ENCODE data around the gene CNOT1.
"Not testable (repeated sequence)": the region's sequence is repeated elsewhere in the genome, so short reads cannot be mapped to it uniquely, and the experiment has no call there.

CNOT1 gene

DNA sequence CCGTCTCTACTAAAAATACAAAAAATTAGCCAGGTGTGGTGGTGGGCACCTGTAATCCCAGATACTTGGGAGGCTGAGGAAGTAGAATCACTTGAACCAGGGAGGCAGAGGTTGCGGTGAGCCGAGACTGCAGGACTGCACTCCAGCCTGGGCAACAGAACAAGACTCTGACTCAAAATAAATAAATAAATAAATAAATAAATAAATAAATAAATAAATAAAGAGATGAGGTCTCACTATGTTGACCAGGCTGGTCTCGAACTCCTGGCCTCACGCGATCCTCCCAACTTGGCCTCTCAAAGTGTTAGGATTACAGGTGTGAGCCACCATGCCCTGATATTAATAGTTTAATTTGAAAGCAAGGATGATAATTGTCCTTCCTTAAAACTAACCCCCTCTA lies 7.4 kb upstream of the CNOT1 start:
- not testable (repeated sequence) for DNase-seq

DNA sequence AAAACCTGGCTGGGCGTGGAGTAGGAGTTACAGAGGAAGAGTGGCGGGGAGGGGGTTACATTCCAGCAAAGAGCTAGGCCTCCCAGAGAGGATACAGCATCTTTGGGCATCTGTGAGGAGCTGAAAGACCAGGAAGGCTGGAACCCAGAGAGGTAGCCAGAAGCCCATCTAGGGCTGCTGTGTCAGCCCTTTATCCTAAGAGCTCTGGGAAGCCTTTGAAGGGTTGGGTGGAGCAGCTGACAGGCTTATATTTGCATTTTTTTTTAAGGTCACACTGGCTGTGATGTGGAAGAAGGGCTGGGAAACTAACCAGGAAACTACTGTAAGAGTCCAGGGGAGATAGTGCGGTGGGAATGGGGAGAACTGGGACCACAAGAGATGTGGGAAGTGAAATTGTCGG lies 6.8 kb upstream of the CNOT1 start:
- no peak for DNase-seq

DNA sequence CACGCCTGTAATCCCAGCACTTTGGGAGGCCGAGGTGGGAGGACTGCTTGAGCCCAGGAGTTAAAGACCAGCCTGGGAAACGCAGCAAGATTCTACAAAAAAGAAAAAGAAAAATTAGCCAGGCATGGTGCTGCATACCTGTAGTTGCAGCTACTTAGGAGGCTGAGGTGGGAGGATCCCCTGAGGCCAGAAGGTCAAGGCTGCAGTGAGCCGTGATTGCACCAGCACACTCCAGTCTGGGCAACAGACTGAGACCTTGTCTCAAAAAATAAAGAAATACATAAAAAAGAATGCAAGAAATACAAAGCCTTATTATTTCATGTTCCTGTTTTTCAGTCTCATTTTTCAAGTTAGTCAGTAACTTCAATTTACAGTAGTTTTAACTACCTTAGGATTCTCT lies 5.9 kb upstream of the CNOT1 start:
- no peak for DNase-seq

DNA sequence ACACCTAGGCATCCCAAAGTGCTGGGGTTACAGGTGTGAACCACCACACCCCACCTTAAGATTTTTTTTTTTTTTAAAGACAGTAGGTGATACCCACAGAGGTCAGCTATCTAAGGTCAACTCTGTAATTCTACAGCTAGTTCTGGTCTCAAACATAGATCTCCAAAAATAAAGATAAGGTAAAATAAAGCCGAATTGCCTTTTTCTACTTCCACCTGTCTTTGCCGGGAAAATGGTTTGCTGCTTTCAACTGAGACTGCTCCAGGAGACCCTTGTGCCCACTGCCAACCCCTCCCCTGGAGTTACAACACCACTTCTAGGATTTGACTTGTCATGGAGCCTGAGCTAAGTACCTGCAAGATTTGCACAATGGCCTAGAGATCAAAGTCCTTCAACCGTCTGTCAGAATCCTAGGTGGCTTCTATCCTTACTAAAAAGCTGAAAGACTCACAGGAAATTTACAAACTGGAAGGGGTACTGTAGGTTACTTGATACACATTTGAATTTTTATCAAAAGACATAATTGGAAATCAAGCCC lies 4.7 kb upstream of the CNOT1 start:
- no peak for DNase-seq

DNA sequence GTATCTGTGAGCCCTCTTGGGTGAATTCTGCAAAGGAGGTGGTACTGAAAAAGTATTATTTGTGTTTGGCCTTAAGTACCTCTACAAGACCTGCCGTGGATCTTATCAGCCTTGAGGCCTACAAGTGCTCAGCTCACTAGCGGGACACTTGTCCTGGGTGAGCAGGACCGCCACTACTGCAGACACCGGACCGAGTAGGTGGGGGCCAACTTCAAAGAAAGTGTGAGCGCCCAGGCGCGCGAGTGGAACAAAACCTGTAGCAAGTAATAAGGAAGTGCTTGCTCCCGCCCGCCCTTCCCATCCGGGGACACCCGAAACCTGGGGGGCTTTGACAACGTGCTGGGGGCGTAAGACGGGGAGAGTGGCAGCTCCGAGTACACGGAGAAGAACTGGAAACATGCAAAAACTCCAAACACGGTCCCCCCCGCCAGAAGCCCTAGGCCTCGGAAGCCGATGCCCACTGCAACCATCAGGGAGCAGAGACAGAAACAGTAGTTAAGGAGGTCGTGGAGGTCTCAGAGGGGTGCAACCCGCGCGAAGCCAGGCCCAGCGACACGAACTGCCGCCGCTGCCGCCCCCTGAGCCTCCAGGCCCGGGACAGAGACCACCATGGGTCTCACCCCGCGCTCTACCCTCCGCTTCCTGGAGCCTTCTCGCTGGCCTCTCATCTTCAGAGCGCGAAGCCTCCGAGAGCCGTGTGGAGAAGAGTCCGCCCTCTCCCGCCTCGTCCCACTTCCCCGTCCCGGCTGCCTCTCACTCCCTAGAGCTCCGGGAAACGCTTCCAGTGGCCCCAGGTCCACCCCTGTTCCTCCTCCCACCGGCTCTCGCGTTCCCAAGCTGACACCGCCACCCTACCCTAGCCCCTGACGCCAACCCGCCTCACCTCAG lies 537 bp downstream of the CNOT1 start:
- DNase-seq: peak; percentile 24

DNA sequence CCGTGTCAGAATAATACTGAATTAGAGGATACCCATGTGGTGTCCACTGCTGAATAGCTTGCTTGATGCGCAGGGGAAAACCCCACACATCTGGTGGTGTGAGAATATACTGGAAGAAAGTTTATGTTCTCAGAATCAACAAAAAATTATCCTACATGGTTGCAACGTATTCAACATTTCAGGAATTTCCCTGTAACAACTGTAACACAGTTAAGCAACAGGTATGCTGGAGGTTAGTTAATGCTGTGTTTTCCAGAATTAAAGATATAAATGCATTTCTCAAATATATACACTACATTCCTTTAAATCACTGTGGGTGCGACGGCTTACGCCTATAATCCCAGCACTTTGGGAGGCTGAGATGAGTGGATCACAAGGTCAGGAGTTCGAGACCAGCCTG lies 5.4 kb downstream of the CNOT1 start:
- DNase-seq: no peak

DNA sequence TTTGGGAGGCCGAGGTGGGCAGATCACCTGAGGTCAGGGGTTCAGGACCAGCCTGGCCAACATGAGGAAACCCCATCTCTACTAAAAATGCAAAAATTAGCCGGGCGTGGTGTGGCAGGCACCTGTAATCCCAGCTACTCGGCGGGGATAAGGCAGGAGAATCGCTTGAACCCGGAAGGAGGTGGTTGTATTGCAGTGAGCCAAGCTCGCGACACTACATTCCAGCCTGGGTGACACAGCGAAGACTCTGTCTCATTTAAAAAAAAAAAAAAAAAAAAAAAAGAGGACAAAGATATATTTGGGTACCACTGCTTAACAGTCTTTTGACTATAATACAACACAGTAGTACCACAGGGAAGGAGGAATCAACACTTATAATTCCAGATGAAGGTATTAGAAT lies 9.2 kb downstream of the CNOT1 start:
- DNase-seq: no peak

DNA sequence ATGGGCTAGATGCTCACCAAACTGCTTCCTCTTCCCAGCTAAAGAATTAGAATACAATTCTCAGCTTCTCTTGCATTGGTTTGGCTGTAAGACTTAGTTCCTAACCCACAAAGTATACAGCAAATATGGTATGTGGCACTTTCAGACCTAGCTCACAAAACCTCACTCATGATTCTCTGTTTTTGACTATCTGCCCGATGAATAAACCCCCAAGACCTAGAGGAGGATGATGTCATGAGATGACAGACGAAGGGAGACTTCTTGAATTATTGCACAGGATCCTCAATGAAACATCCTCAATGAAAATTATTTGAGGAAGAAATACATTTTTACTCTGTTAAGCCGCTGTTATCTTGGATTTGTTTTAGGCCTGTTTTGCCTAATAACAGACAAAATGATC lies 14.3 kb downstream of the CNOT1 start:
- DNase-seq: no peak

DNA sequence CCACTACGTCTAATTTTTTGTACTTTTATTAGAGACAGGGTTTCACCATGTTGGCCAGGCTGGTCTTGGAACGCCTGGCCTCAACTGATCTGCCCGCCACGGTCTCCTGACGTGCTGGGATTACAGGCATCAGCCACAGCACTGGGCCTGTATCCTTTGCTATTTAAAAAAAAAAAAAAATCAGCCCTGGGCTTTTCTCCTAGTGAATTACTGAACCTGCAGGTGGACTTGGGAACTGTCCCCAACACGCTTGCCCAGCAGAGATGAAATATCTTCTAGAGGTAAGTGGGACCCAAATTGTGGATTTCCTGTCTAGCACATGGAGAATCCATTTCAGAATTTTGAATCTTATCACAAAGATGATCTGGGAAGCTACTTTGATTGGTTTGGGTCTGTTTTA lies 14.8 kb downstream of the CNOT1 start:
- no peak for DNase-seq

DNA sequence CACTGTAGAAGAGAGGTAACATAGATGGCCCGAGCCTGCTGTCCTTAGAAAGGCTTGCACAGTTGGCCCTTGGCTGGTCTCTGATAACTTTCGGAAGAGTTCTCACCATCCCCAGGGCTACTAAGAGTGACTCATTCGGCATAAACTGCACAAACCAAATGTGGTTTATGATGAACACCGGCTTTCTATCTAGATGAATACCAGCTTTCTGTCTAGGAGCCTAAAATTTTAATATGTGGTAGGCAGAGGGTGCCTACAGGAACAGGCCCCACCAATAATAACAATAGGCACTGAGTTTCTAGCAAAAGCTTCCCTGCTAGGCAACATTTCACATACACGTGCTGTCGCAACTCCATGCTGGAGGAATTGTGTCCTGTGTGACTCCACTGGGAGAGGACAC lies 15.4 kb downstream of the CNOT1 start:
- no peak for DNase-seq

DNA sequence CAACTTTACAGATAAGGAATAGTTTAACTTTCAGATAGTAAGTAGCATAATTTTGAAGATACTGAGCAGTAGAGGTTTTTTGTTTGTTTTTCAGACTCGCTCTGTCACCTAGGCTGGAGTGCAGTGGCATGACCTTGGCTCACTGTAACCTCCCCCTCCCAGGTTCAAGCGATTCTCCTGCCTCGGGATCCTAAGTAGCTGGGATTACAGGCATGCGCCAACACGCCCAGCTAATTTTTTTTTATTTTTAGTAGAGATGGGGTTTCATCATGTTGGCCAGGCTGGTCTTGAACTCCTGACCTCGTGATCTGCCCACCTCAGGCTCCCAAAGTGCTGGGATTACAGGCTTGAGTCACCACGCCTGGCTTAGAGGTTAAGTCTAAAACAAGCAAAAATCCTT lies 16.7 kb downstream of the CNOT1 start:
- DNase-seq: not testable (repeated sequence)

DNA sequence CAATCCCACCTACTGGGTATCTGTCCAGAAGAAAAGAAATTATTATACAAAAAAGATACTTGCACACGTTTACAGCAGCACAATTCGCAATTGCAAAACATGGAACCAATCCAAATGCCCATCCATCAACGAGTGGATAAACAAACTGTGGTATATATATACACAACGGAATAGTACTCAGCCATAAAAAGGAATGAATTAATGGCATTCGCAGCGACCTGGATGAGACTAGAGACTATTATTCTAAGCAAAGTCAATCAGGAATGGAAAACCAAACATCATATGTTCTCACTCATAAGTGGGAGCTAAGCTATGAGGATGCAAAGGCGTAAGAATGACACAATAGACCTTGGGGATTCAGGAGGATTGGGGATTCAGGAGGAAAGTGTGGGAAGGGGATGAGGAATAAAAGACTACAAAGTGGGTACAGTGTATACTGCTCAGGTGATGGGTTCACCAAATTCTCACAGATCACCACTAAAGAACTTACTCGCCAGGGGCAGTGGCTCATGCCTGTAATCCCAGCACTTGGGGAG lies 21.0 kb downstream of the CNOT1 start:
- DNase-seq: no peak

DNA sequence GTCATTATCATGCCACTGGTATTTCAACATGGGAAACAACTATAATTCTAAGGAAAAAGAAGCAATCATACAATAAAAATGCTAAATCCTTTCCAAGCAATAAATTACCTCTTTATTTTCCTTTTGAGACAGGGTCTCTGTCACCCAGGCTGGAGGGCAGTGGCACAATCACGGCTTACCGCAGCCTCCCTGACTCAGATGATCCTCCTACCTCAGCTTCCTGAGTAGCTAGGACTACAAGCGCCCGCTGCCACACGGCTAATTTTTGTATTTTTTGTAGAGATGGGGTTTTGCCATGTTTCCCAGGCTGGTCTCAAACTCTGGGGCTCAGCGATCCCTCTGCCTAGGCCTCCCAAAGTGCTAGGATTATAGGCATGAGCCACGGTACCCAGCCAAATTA lies 24.1 kb downstream of the CNOT1 start:
- DNase-seq: no peak

DNA sequence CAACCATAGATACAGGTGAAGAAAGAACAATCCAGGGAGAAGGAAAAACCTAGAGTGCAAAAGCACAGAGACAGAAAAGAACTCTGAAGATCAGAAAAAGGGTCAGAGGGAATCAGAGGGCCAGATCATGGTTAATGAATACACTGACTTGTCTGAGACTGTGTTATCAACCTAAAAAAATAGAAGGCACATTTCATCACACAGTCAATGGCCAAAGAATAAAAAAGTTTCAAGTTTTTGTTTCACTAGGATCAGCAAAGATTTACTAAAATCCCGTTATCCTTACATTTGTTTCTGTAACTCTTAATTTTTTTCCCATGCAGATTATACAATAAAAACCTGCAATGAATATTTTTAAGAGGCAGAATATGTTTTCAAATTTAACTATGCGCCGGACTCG lies 38.5 kb downstream of the CNOT1 start:
- DNase-seq: no peak

DNA sequence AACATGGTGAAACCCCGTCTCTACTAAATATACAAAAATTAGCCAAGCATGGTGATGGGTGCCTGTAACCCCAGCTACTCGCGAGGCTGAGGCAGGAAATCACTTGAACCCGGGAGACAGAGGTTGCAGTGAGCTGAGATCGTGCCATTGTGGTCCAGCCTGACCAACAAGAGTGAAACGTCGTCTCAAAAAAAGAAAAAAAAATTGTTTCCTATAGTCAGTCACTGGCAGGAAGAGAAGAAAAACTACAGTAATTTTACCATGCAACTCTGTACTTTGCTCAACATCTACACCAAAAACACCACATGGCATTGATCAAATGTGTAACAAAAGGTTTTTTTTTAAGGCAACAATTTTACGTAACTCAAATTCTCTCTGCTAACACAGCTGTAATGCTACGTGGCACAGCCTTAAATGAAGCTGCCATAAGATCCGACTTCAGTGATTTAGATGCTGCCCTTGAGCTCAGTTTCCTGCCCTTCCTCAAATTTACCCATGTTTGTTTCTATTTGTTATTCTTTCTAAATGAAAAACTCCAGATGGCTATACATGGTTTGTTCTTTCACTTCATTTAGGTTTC lies 40.2 kb downstream of the CNOT1 start:
- DNase-seq: no peak

DNA sequence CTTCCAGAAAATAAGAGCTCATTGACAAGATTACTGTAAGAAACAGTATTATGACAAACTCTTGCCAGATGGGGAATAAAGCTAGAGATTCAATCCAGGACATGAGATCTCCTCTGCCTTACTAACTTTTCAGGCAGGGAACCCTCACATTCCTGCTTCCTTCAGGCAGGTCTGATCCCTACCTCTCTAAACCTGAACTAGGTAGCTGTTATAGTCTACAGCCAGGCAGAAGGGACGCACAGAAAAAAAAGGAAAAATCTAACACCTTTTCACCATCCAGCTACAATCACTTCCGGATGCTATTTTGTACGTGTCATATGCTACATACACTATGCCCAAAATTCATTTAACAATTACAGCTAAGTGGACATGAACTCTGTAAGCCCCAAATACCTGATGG lies 41.2 kb downstream of the CNOT1 start:
- no peak for DNase-seq

DNA sequence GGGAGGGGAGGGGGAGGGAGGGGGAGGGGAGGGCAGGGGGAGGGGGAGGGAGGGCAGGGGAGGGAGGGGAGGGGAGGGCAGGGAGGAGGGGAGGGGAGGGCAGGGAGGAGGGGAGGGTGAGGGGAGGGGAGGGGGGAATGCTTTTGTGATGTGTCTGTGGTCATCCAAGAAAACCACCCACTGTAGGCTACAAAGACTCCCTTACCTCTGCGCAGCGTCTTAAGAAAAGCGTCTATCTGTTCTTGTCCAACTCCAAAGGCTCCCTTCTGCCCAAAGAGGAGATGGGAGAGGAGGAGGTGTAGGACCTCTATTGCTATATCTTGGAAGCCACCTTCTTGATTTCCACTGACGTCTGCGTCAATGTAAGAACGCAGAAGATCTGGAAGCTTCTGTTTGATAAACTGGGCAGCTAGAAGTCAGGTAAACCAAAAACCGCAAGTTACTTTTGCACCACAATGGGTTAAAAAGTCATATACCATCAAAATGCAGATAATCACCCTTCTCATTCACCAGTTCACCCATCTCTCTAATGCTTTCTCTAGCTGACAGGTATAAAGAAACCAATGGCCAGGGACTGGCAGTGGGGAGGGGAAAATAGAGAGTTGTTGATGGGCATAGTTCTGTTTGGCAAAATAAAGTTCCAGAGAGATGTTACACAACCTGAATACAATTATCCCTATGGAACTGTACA lies 43.1 kb downstream of the CNOT1 start:
- DNase-seq: no peak

DNA sequence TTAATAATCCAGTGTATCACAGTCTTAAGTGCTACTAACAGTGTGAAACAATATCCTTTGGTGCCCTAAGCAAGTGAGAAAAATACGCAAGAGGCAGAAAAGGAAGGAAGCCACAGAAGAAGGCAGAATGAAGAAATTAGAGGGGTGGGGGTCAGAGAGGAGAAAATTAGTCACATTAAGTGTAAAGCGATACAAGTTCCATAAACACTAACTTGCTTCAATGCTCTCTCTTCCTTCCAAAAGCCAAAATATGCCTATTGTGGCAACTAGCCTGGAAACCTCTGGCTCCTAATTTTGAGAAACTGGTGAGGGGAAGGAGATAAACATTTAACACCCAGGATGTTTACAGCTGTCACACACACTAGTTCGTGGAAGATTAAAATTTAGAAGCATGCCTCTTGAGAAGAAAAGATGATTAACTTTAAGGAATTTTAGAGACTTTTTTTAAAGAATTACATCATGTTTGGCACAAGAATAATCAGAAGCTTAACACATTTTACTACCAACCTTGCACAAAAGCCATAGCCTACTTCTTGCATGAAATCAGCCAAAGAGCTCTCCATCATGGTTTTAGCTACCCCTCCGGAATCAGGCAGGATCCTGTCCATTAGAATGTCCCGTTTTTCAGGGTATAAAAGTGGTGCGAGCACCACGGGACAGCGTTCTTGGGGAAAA lies 44.7 kb downstream of the CNOT1 start:
- DNase-seq: no peak

DNA sequence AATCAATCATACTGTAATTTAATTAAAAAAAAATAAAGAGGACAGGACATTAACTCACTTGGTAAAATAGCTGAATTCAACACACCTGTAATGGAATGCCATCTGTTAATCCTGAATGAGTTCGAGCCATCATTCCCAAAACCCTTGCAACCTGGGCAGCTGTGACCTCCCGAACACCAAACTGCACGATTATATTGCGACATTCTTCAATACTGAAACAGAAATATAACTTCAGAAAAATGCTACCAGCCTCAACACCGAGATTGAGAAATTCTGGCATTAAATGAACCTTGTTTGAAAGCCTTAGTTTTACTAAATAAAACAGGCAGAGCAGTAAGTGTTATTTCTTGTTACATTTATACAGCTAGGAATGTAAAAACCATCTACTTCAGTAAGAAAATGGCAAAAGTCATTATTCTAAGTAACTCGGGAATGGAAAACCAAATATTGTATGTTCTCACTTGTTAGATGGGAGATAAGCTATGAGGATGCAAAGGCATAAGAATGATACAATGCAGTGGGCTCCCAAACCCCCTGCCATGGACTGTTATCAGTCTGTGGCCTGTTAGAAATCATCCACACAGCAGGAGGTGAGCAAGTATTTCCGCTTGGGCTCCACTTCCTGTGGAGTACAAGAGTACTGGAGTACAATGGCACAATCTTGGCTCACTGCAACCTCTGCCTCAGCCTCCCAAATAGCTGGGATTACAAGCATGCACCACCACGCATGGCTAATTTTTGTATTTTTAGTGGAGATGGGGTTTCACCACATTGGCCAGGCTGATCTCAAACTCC lies 46.5 kb downstream of the CNOT1 start:
- DNase-seq: no peak

DNA sequence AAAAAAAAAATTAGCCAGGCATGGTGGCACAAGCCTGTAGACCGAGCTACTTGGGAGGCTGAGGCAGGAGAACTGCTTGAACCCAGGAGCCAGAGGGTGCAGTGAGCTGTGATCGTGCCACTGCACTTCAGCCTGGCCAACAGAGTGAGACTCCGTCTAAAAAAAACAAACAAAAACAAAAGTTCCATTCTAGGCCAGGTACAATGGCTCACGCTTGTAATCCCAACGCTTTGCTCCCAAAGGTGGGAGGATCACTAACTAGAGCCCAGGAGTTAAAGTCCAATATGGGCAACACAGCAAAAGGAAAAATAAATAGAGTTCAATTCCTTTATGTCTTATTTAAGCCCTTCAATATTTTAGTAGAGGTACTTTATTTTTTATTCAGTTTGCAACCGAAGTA lies 47.5 kb downstream of the CNOT1 start:
- no peak for DNase-seq

DNA sequence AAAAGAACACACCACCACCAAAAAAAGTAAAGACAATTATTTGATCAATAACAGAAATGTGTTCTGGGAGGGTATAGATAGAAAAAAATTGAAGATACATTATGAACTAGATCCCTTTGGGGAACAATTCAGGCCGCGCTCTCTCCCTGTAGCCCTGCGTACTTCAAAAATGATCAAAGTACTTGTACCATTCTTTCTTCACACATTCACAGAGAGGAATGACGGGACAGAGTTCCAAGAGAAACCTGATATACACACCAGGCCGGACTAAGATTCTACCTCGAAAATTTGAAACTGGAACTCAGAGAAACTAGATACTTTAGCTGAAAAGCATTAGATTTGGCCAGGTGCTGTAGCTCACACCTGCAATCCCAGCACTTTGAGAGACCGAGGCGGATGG lies 50.0 kb downstream of the CNOT1 start:
- no peak for DNase-seq

DNA sequence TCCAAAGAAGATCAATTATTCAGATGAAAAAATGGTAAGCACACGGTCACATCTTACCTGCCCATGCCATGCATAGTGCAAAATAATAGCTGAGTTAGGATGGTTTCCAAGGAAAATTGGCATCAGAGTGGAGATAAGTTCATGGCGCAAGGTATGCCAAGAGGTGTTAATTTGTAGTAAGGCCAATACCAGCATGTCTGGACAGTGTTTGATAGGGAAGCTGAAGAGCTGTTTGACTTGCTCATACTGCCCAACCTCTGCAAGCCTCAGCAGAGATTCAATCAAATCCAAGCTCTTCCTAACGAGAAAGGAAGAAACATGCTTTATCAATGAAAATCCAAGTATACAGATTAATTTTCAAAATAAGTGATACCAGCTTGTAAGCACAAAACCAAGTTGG lies 51.0 kb downstream of the CNOT1 start:
- no peak for DNase-seq
